GM18909 (cell line): ENCODE measurements around the gene CHURC1.
"Not testable (repeated sequence)": the region's sequence is repeated elsewhere in the genome, so short reads cannot be mapped to it uniquely, and the experiment has no call there.

Source experiments
- ATAC-seq: cut with Tn5 transposase; IDR thresholded peaks from one replicate; pipeline ENCODE4 v1.9.1; 2021; ENCODE audit warnings: mild to moderate bottlenecking; ENCODE audit not compliant: unreplicated experiment, poor library complexity

CHURC1 gene

DNA sequence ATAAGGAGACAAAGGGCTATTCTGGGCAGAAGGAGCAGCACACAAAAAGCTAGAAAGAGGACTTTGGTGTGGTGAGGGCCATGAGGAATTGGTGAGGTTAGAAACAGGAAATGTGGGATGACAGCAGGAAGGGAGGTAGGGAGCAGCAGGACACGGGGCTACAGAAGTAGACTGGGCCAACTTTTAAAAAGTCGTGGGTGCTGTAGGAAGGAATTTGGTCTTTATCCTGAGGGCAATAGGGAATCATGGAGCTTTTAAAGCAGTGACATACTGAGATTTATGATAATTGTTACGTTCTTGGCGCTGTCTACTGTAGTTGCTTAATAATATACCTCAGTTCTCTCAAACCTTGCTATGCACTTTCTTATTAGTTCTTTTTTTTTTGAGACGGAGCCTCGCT lies 8.2 kb upstream of the CHURC1 start:
- ATAC-seq: no peak

DNA sequence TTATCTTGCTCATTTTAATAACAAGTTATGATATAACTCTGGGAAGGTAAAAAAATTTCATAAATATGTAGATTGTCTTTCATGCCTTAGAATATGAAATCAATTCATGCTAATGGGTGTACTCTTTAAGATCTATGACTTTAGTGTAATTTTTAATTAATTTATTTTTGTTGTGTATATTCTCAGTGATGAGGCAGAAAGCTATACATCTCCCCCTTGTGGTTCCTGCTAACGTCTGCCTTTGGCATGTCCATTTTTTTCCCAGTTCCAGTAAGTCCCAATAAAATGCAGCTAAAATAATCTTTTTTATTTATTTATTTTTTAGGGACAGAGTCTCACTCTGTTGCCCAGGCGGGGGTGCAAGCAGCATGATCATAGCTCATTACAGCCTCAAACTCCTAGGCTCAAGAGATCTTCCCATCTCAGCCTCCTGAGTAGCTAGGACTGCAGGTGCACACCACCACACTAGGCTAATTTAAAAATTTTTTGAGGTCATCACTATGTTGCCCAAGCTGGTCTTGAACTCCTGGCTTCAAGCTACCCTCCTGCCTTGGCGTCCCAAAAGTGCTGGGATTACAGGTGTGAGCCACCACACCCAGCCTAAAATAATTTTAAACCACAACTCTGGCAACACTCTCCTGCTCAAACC lies 3.3 kb upstream of the CHURC1 start:
- no peak for ATAC-seq

DNA sequence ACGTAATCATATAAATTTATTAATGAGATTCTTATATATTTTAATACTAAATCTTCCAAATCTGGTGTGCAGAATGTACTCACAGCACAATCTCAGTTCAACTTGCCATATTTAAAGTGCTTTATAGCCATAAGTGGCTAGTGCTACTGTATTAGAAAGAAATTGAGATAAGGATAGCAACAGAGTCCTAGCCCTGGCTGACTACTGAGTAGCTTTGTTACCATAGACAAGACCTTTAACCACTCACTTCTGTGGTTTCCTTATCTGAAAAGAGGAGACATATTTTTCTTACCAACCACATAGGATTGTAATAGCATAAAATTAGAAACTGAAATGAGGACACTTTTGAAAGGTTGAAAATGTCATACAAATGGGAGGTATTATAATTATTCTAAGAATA lies 2.0 kb upstream of the CHURC1 start:
- ATAC-seq: no peak

DNA sequence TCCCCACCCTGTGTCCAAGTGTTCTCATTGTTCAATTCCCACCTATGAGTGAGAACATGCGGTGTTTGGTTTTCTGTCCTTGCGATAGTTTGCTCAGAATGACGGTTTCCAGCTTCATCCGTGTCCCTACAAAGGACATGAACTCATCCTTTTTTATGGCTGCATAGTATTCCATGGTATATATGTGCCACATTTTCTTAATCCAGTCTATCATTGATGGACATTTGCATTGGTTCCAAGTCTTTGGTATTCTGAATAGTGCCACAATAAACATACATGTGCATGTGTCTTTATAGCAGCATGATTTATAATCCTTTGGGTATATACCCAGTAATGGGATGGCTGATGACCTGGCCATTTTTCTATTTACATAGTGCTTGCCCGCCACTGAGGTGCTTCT lies 778 bp upstream of the CHURC1 start:
- not testable (repeated sequence) for ATAC-seq

DNA sequence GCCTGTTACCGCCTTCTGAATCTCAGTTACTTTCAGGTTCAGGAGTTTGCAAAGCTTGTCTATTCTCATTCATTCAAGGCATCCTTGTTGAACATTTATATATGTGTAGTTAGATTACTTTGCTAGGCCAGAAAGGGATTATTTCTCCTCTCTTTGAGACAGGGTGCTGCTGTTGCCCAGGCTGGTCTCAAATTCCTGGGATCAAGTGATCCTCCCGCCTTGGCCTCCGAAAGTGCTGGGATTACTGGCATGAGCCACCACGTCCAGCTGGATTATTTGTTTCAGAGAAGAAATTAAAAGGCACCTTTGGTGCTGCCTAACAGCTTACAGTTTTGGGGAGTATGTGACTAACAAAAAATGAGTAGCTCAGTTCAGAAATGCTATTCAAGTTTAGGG lies 772 bp downstream of the CHURC1 start:
- no peak for ATAC-seq

DNA sequence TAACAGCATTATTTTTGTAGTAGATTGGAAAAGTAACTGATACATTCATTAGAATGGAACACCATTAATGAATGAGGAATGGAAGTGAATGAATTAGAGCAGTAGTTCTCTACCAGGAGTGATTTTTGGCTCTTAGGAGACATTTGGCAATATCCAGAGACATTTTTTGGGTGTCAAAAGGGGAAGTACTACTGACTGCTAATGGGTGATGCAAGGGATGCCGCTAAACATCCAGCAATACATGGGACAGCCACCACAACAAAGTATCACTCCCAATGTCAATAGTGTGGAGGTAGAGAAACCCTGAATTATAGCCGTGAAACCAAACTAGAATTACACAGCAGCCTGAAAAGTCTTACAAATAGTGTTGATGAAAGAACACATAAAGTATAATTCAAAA lies 1.5 kb downstream of the CHURC1 start:
- ATAC-seq: no peak

DNA sequence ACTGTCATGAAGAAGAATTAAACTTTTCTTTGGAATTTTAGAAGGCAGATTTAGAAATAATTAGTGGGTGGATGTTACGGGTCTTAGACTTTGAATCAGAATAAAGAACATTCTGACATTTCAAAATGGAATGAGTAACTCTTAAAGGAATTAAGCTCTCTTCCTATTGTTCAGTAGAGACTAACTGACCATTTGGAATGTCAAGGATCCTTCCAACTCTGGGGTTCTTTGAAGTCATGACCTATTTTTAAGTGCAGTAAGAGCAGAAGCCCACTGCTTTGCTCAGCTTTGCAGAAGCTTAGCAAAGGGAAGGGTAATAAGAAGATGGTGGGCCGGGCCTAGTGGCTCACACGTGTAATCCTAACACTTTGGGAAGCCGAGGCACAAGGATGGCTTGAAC lies 4.0 kb downstream of the CHURC1 start:
- no peak for ATAC-seq

DNA sequence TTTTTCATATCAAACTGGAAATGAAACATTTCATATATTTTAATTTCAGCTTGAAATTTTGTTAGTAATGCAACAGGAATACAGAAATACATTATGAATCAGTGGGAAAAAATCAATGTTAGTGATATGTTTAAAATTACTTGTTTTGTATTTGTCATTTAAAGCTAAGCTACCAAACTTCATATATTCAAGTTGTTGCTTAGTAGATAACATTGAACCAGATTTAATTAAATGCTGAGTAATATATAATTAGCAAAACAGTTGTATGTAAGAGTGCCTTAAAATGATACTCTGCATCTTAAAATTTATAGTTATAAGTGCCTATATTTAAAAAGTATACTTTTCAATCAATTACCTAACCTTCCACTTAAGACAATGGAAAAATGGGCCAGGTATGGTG lies 5.0 kb downstream of the CHURC1 start:
- ATAC-seq: no peak

DNA sequence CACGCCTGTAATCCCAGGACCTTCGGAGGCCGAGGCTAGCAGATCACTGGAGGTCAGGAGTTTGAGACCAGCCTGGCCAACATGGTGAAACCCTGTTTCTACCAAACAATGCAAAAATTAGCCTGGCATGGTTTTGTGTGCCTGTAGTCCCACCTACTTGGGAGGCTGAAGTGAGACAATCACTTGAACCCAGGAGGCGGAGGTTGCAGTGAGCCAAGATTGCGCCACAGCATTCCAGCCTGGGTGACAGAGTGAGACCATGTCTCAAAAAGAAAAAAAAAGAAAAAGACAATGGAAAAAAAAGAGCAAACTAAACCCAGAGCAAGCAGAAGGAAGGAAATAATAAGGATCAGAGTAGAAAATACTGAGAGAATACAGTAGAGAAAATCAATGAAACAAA lies 5.4 kb downstream of the CHURC1 start:
- ATAC-seq: no peak

DNA sequence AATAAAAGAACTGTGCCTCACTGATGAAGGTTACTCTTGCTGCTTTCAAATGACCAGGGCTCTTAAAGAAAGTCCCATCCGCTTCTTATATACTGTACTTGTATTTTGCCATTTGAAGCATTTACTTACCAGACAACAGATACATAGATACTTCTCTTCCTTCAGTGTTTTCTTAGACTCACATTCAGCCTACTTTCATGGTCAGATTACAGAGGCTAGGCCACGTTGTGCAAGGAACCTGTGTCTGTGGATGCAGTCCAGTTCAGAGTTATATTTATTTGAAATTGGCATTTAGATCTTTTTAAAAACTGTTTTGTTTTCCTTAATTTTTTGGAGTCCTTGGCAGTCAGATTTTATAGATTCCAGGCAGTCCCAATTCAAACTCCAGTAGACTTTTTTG lies 6.2 kb downstream of the CHURC1 start:
- ATAC-seq: no peak

DNA sequence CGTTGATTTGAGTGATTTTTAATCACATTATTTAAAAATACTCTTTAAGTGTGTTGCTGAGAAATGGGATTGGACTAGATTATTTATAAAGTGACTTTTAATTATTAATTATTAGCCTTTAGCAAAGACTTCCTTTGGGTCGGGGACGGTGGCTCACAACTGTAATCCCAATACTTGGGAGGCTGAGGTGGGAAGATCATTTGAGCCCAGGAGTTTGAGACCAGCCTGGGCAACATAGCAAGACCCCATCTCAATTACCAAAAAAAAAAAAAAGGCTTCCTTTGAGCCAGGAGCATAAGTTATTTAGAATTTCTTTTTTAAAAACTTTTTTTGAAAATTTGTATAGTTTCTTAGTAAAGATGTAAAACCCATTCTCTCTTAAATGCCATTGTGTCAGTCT lies 8.8 kb downstream of the CHURC1 start:
- ATAC-seq: no peak

DNA sequence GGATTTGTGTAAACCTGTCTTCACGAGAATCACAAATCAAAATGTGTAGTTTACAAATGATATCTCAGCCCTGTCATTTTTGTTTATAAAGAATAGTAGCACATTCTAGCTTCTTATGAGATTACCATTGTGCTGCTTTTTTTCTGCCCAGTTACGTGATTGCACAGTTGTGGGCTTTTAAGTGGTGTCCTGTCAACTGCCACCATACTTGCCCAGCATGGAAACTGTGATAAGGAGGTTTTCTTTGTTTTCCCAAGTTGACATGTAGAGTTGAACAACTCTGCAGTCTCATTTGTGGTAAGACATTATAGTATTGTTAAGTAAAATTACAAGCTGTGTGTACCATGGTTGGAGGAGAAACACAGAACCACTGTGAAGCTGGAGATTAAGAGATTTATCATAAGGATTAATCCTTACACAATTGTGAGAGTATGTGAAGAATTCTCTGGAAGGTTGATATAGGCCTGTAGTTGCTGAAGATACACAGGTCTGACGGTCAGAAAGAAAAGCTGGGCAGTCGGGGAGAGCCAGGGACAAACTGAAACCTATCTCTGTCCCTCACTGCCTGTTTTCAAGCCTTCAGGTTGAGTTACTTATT lies 12.2 kb downstream of the CHURC1 start:
- no peak for ATAC-seq

DNA sequence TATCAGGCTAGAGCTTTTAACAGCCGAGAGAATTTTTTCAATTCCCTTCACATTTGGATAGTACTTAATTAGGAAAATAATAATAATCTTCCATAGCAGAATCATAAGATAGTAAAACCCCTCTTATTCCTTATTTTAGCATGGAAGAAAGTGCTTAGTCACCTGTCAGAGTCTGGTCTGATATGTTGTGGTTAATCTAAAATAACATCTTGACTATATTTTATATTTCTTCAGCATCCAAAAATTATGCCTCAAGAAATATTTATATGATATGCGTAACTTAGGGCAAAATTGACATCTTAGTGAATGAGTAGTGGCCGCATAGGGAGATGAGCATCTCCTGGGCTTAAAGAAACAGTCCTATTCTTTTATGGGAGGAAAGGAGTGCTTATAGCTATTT lies 12.8 kb downstream of the CHURC1 start:
- no peak for ATAC-seq

DNA sequence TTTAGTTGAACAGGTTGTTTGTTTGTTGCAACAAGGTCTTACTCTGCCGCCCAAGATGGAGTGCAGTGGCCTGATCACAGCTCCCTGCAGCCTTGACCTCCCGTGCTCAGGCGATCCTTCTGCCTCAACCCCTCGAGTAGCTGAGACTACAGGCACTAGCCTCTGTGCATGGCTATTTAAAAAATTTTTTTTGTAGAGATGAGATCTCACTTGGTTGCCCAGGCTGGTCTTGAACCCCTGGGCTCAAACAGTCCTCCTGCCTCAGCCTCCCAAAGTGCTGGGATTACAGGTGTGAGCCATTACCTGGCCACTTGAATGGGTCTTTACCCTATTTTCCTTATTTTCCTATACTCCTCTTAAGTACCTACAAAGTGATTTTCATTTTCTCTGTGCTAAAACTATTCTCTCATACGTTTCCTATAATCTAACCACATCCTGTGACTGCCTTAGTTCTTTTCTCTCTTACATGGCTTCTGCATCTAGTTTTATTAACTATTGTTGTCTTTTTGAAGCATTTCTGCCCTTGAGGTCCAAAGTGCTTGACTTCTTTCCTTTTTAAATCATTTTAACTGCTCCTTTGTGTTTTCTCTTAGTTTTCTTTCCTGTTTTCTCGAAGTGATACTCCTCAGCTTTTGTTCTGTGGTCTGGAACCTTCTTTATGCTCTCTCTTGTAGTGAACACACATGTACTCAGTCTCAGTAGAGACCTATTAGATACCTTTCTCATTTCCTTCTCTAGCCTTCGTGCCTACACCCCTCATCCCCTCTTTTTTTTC lies 14.2 kb downstream of the CHURC1 start:
- peak; percentile 89 for ATAC-seq

DNA sequence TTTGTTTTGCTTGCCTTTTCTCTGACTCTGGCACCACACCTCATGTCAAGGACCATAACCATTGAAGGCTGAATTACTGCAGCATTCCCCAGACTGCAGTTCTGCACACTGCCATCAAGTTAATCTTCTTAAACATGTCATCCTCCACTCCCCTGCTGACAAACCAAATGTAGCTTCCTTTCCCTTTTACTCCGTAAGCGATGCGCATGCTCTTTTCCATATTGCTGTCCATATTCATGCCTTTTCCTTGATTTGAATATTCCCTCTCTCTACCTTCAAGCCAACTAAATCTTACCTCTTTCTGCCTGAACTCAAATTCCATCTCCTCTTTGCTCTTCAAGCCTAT lies 14.7 kb downstream of the CHURC1 start:
- ATAC-seq: no peak

DNA sequence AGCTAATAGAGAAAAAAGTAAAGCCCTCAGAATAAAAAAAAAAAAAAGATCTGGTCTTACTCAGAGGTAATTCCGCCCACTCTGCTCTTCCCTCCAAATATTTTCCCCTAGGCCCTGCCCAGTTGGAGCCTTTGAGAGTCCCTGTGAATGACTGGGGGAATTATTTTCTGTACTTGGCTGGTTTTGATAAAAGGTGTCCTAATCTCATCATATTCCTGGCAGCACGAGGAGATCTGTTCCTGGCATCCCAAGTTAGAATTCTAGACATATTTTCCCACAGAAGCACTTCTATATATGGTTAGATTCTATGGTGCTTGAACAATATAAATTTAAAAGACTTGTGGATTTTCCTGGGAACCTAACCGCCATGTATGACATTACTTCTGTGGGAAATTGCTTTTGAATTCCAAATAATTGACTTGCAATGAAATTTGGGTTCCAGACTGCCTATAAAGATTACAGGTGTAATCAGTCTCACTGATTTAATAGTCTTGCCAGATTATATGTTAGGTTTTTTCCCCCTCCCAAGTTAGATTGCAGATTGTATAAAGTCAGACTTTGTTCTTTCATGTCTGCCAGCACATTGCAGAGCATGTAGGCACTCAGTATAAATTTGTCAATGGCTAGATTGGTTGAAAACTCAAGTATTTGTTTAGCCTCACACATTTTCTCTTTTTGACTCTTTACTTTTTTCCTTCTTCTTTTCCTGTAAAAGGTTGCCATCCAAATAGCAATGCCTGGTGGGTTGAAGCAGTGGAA lies 16.0 kb downstream of the CHURC1 start:
- no peak for ATAC-seq

DNA sequence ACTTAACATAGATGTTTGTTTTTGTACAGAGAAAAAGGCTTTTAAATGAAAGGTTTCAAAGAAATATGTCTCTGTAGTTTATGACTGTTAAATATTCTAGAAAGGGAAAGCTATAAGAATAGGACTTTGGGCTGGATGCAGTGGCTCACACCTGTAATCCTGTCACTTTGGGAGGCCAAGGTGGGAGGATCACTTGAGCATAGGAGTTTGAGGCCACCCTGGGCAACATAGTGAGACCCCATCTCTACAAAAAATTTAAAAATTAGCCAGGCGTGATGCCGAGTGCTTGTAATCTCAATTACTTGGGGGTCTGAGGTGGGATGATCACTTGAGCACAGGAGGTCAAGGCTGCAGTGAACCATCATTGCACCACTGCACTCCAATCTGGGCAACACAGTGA lies 16.9 kb downstream of the CHURC1 start:
- no peak for ATAC-seq

DNA sequence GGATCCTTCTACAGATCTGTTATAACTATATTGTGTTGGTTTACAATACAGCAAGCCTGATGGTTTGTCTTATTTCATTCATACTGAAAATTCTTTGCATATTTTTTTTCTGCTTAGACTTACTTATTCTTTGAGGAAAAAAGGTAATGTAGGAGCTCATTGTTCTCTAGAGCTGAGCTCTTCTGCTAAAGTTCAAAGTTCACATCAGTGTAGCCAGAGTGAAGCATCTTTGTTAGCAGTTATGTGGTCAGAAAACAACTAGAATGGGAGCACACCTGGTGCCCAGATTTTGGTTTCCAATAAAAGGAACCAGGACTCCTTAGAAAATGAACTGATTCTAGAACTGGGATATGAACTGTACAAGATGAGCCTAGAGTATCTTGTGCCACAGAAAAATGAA lies 18.0 kb downstream of the CHURC1 start:
- no peak for ATAC-seq

DNA sequence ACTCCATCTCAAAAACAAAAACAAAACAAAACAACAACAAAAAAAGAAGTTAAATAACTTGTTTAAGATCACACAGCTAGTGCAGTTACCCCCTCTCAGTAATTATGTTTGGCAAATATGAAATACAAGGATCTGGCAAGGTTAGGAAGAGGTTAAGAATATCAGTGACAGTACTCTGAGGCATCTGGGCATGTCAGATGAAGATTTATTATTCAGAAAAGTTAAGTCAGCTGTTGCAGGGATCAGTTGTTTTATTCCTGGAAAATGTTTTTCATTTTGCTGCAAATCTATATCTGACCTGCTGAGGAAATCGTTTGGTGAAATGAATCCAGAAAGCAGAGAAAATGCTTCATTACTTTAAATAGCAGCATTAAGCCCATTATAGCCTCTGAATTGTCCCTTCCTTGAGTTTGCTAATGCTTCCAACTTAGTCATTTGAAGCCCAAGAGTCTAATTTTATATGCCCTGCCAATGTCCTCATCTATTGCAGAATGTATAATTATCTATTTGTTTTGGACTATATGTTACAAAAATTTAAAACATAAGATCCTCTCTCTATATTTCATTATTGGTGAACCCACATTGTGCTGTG lies 20.2 kb downstream of the CHURC1 start:
- no peak for ATAC-seq

DNA sequence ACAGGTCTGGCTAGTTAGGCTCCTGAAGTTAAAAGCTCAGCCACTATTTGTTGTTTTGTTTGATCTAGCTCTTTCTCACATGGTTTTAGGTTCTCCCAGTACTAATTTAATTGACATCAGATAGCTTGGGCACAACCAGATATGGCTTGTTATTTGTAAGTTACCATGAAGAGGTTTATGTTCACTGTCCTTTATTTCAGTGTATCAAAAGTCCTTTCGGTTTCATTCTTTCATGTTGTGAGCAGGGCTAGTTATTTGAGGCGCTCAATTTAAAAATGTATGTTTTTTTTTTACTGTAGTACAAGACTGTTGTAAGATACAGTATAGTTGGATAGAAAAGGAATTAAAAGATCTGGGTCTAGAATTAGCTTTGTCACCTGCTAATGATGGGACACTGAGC lies 21.3 kb downstream of the CHURC1 start:
- no peak for ATAC-seq
